Inflammatory macrophage (primary cell): ENCODE results near the gene PAK3.

Experiments used
- DNase-seq, 2 donors: peaks; one replicate each; pipeline ENCODE4 v3.0.0-alpha.2; 2020 to 2022

PAK3 gene

GRCh38 chrX:111133389-111133788 is 37.4 kb downstream of the PAK3 start:
- DNase-seq, result no peak

DNA sequence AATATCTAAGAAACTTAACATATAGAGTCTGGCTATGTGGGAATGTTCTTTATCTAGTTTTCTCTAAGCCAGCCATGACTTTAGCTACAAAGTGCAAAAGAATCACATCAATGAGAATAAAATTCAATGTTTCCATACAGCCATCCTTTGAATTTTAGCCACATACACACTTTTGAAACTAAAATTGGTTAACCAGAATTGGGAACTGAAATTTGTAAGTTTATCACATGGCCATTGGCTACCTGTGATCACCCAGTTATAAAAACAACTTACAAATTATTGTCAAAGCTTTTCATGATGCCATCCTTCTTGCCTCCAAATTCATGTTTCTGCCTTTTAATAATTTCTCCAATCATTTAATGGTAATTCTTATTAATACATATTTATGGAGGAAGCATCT is 49.9 kb downstream of the PAK3 start:
- DNase-seq, result no peak

- DNase-seq, result no peak
Observed at GRCh38 chrX:111151764-111152163, 55.8 kb downstream of the PAK3 start.

DNA sequence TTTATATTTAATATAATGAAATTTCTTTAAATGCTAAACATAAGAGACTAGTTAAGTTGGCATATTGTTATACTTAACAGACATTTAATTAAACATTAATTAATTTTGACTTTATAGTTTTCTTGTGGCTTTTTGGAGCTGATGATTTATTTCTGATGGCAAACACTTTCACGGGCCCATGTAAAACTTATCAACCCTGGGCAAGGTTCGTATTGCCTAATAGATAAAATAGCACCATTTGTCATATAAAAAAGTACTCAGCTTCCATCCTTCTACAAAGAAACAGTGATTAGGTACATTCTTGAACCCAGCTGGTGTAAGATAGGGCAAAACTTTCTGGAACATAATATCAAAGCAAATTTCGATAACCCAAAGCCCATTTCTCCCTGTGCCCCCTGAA is 63.2 kb downstream of the PAK3 start:
- no peak for DNase-seq

- DNase-seq, result no peak
Observed at GRCh38 chrX:111164728-111165127, 68.7 kb downstream of the PAK3 start.

GRCh38 chrX:111165902-111166301 is 69.9 kb downstream of the PAK3 start:
- DNase-seq, result no peak

DNA sequence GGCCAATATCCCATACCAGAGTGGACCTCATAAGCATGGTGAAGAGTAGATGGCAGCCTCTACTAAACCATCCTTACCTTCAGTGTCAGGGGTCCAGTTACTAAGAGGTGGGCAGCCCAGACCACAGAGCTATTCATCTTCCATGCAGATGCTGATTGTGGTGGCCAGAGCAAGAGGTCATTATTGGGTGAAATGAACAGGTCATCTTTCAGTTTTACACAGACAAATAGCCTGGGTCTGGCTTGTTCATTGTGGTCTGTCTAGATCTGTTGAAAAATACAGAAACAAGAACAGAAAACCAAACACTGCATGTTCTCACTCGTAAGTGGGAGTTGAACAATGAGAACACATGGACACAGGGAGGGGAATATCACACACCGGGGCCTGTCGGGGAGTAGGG is 71.3 kb downstream of the PAK3 start:
- DNase-seq, result no peak

DNA sequence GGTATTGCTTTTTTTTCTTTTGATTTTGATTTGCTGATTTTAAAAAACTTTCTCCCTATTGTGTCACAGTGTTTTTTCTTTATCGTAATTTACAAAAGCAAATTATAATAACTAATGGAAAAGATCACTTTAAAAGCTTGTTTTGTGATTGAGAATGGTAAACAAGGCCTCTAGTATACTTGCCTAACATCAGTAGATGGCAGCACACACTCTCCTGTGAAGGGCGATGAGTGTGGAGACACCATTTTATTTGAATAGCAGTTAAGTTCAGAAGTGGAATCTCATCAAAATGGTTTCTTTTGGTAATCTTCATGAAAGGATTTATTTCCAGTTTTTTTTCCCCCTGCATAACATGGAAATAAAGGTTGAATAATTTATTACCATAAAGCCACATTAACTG is 72.3 kb downstream of the PAK3 start:
- DNase-seq, result peak; percentile 0 to 2

DNA sequence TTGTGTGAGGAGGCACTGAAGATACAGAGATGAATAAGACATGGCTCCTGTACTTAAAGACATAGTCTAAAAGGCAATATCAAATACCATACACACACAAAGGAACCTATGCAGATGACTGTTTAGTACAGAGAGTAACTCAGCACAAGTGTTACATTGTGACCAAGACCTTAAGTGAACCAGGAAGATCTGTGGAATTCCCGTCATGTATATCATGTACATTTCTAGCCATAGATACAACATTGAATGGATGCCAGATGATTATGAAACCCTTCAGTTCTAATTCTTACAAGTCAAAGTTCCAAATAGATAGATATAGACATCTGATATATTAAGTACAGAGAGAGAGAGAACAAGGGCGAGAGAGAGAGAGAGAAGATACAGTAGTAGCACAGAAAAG is 73.2 kb downstream of the PAK3 start:
- no peak for DNase-seq

- DNase-seq, result no peak
Observed at GRCh38 chrX:111170017-111170416, 74.0 kb downstream of the PAK3 start.

DNA sequence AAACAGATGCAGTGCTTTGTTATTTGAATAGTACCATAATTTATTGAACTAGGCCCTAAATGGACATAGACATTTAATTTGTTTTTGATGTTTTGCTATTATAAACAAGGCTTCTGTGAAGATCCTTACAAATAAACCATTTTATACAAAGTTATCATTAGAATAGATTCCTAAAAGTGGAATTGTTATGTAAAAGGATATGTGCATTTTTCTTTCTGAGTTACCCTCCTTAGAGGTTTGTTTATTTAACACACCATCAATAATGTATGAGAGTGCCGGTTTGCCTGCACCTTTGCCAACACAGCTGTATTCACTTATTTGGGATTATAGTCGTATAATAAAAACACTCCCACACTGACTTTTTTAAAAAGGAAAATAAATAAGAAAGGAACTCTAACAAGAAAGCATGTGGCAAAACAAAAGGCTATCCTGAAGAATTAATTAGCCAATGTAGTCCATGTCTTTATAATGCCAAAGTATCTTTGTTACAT is 84.8 kb downstream of the PAK3 start:
- DNase-seq, result no peak

DNA sequence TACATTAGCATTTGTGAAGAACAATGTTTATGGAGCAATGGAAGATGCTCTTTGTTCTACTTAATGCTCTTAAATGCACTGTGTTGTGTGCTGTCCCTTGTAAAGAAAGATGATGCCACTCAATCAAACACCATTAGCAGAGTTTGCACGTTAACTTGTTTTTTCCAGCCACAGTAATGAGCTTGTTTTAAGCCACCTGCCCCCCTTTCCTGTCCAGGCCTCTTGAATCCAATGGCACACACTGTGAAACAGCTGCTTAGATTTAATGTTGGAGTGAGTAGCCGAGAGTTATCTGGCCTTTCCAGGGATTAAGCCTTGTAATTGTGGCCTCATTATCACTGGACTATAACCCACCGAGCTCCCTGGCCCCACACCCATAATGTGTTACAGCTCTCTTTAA is 86.0 kb downstream of the PAK3 start:
- no peak for DNase-seq

DNA sequence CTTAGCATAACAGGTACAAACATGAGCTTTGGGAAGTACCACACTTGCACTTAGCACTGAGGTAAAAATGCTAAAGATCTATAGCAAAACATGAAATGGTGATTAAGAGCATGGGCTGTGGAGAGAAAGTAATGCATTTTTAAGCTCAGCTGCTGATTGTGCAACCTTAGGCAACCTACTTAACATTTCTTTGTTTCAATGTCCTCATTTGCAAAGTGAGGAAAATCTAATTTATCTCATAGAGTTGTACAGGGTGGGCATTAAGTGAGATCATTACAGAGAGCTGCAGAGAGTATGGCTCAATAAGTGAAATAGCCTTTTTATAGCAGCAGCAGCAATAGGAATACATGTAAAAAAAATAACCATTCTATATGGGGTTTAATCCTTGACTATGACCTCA is 87.0 kb downstream of the PAK3 start:
- DNase-seq, result no peak

DNA sequence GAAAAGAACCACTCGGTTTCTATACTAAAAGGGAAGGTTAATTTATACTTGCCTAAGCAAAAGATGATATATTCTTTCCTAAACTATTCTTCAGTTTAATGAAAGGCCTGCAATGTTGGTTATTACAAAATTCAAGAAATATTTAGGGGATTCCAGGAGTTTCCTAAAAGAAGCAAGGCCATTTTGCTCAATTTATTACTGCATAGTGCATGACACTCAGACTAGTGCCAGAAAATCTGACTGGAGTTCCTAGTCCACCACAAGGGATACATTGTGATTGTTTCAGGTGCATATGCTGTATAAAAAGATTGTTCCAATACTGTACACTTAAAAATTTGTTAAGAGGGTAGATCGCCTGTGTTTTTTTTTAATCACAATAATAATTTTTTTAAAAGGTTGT is 95.6 kb downstream of the PAK3 start:
- no peak for DNase-seq

DNA sequence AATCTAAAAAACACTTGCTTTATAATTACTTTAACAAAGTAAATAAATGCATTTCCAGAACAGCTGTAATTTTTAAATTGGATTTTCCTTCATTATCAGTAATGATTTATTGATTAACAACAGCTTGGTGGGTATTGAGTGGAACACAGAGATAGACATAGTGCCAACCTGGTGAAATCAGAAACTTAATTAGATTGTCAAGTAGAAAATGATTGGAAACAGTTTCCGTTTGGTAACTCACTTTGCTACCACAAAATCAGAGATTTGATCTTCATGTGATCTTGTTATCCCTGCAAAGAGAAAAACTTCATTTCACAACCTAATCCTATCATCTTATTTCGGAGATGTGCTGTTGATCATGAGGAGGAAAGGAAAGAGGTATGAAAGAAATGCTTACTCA is 103.5 kb downstream of the PAK3 start:
- DNase-seq, result no peak

DNA sequence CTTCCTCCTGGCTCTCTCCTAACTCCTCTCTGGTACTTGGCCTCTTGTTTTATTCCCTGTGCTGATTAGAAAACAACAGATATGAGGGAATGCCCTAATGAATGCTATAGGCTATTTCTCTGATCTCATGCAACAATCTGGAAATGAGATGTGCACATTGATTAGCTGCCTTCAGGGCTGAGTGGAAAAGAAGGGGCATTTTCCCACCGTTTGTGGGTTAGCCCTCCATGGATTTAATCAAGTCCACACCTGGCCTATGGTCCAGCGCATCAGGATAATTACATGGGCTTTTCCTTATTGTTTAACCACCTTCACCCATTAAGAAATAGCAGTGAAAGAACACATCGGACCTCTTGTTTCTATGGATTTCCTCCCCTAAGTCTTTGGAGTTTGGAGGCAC is 104.3 kb downstream of the PAK3 start:
- no peak for DNase-seq

DNA sequence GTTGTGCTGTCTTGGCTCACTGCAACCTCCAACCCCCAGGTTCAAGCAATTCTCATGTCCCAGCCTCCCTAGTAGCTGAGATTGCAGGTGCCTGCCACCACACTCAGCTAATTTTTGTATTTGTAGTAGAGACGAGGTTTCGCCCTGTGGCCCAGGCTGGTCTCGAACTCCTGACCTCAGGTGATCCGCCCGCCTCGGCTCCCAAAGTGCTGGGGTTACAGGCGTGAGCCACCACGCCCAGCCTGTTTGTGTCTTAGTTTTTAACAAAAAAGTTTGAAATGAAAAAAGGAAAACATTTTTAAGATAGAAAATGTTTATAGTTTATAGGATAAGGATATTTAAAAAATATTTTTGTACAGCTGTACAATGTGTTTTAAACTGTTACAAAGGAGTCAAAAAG is 111.9 kb downstream of the PAK3 start:
- DNase-seq, result no peak

- no peak for DNase-seq
Observed at GRCh38 chrX:111216293-111216801, 120.4 kb downstream of the PAK3 start.

- DNase-seq, result no peak
Observed at GRCh38 chrX:111244235-111244750, 148.3 kb downstream of the PAK3 start.

GRCh38 chrX:111254896-111255693 is 159.1 kb downstream of the PAK3 start:
- DNase-seq, result no peak

DNA sequence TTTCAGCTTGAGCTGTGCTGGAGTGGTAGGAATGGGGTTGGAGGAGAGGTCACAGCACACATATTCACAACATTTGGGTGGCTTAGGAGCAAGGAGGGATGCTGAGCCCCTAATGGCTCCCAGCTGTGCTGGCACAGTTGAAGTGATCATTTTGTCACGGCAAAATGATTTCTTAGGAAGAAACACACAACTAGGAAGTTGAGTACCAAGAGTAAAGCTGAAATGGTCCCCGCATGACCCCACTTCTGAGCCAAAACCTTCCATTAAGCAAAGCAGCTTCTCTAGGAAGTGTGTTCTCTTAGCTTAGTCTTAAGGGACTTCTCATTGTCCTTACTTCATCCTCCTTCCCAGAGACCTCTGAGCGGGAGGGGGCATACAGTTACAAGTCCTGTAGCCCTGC is 161.7 kb downstream of the PAK3 start:
- no peak for DNase-seq

DNA sequence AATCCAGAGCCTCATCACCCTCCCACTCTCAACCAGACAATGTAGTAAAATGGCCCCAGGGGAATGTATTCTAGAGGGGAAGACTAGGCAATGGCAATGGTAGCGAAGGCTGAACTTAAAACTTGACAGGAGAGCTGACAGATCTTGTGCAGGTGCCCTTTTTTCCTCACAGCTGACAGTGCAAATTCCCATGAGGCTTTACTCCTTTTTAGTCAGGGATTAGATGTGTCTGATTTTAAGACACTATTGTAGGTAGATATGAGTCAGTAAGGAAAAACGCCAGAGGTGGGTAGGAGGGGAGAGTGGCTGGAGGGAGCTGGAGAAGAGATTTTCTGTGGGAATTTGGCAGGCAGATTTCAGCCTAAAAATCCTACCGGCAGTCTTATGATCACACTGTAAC is 163.6 kb downstream of the PAK3 start:
- DNase-seq, result no peak

- no peak for DNase-seq
Observed at GRCh38 chrX:111260451-111260850, 164.5 kb downstream of the PAK3 start.

DNA sequence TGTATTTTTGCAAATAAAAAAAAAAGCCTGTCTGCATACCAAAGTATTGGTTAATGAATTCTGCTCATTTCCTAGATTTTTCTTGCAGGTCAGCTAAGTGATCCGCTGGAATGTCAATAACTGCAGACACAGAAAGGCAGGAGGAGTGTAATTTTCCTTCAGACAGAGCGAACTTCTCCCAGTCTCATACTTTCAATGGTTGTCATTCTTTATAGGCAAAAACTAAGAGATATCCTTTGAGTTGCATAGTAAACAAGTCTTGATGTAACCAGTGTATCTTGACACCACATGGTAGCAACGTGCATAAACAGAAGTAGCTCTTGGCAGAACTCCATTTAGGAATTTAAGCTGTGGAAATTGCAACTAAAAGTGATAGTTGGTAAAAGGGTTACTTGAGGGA is 166.1 kb downstream of the PAK3 start:
- DNase-seq, result no peak

DNA sequence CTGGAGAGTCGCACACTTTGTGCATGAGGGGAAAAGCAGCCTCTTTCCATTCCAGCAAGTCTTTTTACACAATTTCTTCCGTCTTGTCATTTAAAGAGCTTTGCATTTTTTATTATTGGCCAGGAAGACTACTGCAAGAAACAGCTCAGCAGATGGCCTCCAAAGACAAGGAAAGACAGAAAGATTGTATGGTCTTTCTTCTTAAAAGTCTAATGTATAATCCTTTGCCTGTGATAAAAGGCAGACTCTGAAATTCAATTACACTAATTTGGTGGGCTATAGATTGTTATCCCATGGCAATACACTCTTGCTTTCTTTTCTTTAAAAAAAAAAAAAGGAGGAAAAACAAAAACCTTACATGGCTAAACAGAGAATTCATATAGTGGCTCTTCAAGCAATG is 168.4 kb downstream of the PAK3 start:
- DNase-seq, result no peak
